Activated T-cell treated with anti-CD3 and anti-CD28 coated beads, Interleukin-2, amount 50 U/mL, for 48 hours (primary cell): ENCODE results near the gene S100A6.
"Not testable (repeated sequence)": the region's sequence is repeated elsewhere in the genome, so short reads cannot be mapped to it uniquely, and the experiment has no call there.

Experiments used
- DNase-seq, 2 experiments: peaks; one replicate each; pipeline ENCODE4 v3.0.0-alpha.2; 2020

The S100A6 gene

GRCh38 chr1:153535242-153536011 lies at the start of gene S100A6:
Gene S100A6, minus strand, starts transcription at chr1:153535991. Its CDS starts 652 bp downstream, at chr1:153535339.
- peak; percentile 68 to 71 for DNase-seq

GRCh38 chr1:153585006-153585405 lies 49.2 kb upstream of the S100A6 start:
- DNase-seq, result no peak

GRCh38 chr1:153583976-153584375 lies 48.2 kb upstream of the S100A6 start:
- DNase-seq, result no peak

DNA sequence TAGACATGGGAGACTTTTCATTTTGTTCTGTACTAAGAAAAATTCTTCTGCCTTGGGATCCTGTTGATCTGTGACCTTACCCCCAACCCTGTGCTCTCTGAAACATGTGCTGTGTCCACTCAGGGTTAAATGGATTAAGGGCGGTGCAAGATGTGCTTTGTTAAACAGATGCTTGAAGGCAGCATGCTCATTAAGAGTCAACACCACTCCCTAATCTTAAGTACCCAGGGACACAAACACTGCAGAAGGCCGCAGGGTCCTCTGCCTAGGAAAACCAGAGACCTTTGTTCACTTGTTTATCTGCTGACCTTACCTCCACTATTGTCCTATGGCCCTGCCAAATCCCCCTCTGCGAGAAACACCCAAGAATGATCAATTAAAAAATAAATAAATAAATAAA lies 47.7 kb upstream of the S100A6 start:
- DNase-seq, result not testable (repeated sequence)

- DNase-seq, result not testable (repeated sequence)
These were observed 47.0 kb upstream of the S100A6 start for GRCh38 chr1:153582836-153583235.

DNA sequence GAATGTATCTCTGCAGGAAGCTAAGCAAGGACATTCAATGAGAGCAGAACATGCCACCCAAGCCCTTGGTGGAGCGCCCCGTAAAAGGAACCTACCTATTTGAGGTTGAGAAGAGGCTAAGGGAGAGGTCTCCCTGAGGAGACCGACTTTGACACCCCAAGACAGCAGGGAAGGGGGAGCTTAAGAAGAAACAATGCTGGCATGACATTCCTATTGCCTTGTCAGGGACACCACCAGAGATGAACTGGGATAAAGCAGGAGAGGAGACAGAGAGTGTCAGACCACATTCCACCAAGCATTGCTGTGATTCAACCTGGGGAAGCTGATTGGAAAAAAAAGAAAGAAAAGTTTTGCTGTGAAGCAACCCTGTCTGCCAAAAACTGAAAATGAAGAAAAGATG lies 43.1 kb upstream of the S100A6 start:
- DNase-seq, result no peak

GRCh38 chr1:153578490-153578889 lies 42.7 kb upstream of the S100A6 start:
- no peak for DNase-seq

DNA sequence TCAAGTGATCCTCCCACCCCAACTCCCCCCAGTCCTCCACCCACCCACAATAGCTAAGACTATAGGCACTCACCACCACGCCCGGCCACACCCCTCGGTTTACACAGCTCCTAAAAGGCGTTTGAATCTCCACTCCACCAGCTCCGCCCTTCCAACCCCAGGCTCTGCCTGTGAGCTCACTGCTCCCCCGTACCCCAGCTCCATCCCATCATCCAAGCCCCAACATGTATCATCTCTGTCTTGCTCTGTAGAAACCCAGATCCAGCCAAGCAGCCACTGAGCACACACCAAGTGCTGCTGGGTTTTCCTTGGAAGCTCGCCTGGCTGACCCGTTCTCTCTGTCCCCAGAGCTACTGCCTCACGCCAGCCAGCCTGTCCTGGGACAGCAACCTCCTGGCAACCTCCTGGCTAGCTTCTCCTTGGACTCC lies 41.8 kb upstream of the S100A6 start:
- no peak for DNase-seq

GRCh38 chr1:153577138-153577537 lies 41.3 kb upstream of the S100A6 start:
- no peak for DNase-seq

DNA sequence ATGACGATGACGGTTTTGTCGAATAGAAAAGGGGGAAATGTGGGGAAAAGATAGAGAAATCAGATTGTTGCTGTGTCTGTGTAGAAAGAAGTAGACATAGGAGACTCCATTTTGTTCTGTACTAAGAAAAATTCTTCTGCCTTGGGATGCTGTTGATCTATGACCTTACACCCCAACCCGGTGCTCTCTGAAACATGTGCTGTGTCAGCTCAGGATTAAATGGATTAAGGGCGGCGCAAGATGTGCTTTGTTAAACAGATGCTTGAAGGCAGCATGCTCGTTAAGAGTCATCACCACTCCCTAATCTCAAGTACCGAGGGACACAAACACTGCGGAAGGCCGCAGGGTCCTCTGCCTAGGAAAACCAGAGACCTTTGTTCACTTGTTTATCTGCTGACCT lies 39.7 kb upstream of the S100A6 start:
- not testable (repeated sequence) for DNase-seq

GRCh38 chr1:153575081-153575491 lies 39.3 kb upstream of the S100A6 start:
- DNase-seq, result not testable (repeated sequence)

DNA sequence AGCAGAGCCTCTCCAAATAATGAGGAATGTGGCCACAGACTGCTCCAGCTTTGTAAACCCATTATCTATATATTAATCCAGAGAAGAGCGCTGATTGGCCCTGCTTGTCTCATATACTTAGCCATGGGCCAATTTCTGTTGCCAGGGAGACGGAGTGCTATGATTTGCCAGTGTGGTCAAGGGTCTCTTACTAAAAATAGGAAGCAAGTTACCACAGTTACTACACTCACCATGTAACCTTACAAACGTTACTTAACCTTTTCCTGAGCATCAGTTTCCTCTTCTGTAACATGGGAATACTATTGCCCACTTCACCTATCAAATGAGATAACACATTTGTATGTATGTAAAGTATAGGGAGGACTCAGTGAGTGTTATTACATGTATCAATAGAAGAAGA lies 37.6 kb upstream of the S100A6 start:
- no peak for DNase-seq

DNA sequence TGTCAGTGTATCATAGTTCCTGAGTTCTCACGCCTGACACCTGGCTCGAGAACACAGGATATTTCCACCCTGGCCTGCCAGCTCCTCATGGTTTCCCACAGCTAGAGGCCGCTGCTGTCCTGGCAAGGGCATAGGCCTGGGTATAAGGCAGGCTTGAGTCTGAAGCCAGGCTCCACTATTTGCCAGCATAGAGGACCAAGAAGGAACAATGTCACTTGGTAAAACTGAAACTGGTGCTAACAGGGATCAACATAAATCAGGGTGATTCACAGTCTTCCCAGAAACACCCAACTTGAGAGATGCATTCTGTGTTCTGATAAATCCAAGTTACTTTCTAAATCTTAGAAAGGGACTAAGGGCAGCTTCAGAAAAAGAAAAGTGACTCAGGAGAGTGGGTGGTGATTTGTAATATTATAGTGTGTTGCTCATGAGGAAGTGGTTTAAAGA lies 36.8 kb upstream of the S100A6 start:
- DNase-seq, result peak; percentile 78 to 80

- no peak for DNase-seq
These were observed 35.9 kb upstream of the S100A6 start for GRCh38 chr1:153571706-153572105.

DNA sequence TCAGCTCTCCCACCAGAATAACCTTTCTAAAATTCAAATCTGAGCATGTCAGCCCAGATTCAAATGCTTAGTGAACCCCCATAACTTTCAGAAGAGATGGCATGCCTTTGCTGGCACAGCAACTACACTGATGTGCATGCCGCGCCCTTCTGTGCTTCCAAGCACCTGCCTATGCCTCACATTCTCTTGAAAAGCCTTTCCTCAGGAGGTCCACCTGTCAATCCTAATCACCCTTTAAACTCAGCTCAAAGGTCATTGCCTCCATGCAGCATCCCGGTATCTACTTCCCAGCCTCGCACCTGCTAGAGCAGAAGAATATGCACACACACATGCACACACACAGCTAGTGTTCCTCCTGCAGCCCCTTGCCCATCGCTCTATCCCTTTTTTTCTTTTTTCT lies 35.1 kb upstream of the S100A6 start:
- no peak for DNase-seq

DNA sequence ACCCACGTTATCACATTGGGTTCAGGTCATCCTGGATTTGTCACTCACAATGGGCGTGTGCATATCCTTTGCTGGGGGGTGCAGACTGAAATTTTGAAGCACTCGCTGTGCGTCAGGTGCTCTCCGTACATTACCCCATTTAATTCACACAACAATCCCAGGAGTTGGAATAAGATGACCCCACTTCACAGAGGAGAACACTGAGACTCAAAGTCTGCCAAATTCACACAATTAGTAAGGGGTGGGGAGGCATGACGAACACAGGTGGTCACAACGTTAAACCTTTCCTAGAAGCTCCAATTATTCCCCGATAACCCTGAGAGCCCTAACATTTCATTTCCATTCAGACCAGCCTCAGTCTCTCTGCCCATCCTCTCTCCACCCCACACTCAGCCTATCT lies 33.7 kb upstream of the S100A6 start:
- no peak for DNase-seq

DNA sequence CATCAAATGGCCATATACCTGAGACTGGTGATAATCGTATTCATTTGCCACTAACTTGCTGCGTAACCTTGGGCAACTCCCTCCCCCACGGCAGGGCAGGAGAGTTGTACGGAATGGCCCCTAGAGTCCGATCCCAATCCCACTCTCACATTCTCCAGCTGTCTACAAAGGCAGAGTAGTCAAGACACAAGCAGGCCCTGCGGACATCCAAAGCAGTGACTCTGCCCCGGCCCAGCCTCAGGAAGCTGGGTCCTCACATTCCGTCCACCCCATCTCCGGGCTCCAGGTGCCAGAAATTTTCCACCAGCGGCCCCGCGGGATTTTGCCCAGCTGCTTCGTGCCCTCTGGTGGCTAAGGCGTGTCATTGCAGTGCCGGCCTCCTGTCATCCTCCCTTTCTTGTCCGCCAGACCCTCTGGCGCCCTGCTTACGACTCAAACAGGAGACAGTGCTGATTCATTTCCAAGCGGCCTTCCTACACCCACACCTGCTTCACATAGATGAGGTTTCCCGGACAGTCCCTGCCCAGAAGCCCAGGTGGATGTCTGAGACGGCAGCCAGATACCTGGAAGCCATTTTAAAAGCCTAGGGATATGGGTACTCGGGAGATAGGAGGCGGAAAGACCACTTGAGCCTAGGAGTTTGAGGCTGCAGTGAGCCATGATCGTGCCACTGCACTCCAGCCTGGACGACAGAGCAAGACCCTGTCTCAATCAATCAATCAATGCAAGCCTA lies 32.7 kb upstream of the S100A6 start:
- DNase-seq, result peak; percentile 93 to 94

GRCh38 chr1:153567621-153568366 lies 32.0 kb upstream of the S100A6 start:
- peak; percentile 79 to 82 for DNase-seq

DNA sequence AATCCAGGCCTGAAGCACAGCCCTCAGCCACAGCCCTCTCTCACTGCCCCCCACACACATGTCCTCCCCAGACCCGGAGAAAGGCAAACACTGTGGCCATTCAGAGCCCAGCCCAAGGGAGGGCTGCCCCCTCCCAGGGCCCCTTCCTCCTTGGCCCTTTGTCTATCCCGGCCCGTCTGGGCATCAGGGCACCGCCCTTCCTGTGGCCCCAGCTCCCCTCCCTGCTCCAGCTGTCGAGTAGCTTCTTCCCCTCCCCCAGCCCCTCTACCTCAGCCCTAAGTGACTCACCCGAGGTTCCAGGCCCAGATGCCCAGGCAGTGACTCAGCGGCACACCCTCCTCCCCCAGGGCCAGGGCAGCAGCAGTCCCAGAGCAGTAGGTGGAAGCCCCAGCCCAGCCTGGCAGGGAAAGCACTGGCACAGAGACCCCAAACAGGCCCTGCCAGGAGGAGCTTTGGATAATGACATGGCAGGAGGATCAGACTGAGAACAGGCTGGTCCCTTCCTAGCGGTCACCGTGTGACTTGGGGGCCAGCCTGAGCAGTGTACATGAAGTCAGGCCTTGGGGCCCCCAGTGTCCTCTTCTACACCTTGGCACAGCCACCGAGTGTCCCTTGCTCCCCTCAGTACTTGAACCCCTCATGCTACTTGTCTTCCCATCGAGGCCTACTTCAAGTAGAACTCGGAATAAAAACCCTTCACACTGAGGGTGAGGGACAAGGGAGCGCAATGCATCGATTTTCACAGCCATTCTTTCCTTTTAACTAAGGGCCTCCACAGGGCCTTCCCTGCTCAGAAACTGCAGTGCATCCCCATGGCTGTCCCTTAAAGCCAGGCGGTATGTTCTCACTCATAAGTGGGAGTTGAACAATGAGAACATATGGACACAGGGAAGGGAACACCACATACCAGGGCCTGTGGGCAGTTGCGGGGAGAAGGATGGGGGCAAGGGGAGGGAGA lies 30.9 kb upstream of the S100A6 start:
- peak; percentile 89 to 92 for DNase-seq

DNA sequence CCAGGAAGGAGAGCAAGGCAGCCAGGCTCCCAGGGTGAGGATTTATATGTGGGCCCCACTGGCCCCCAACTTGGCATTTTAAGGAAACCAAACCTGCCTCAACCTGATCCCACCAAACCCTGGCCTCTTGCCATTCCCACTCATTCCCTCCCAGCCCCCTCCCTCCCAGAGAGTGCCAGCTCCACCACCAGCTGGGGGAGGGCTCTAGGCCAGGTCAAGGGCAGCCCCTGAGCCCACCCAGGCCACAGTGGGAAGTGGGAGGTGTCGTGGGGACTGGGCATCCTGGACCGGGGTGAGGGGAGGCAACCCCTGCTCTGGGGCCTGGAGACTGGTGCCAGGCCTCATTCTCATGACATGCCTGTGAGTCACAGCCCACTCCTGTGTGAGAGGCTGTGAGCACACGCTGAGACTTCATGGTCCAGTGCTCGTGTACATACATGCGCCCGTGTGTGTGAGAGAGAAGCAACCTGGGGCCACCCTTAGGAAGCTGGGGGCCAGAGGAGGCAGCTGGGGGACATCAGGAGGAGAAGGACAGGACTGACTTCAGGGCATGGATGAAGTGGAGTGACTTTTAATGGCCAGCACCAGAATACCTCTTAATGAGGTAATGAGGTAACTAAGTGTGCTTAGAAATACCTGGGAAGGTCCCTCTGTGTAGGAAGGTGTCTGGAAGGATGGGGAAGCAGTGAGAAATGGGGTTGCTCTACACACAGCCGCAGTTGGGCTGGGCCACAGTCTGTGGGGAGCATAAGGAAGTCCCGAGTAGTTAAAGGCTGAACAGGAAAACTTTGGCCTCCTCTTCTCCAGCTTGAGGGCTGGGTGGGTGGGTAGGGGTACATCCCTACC lies 30.0 kb upstream of the S100A6 start, which contains the start of gene S100A2:
S100A2 (minus strand) TSS at position 316 of the 846 bp plus-strand sequence. CDS start 1,967 bp downstream, outside the sequence.
- peak; percentile 77 to 80 for DNase-seq

GRCh38 chr1:153563991-153564390 lies 28.2 kb upstream of the S100A6 start:
- DNase-seq, result no peak
